SKM-1 (cell line): ENCODE measurements around the gene FAM162B.
"Not testable (repeated sequence)": the region's sequence is repeated elsewhere in the genome, so short reads cannot be mapped to it uniquely, and the experiment has no call there.

Source experiments
- DNase-seq: peaks from one replicate; lab custom pipeline; 2025; ENCODE audit not compliant: unreplicated experiment; lab: John Stamatoyannopoulos, UW

Gene FAM162B

GRCh38 chr6:116764961-116765841 is at the start of gene FAM162B:
TSS of gene FAM162B (minus strand) at chr6:116765719. CDS start at chr6:116765576, 143 bp downstream.
- no peak for DNase-seq

DNA sequence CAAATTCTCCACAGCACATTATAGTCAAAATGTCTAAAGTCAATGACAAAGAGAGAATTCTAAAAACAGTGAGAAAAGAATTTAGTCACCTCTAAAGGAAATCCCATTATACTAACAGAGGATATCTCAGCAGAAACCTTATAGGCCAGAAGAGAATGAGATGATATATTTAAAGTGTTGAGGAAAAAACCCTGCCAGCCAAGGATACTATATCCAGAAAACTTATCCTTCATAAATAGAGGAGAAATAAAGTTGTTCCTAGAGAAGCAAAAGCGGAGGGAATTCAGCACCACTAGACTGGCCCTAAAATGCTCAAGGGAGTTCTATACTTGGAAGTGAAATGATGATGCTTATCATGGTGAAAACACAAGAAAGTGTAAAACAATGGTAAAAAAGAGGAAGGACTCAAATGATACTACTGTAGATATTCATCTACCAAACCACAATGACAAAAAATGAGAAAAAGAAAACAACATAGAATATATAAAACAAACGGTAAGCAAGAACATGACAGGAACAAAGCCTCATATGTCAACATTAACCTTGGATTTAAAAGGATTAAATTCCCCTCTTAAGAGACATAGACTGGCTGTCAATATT is 46.6 kb upstream of the FAM162B start:
- no peak for DNase-seq

- no peak for DNase-seq
Observed at GRCh38 chr6:116801971-116802370, 36.5 kb upstream of the FAM162B start.

GRCh38 chr6:116799945-116800344 is 34.4 kb upstream of the FAM162B start:
- no peak for DNase-seq

DNA sequence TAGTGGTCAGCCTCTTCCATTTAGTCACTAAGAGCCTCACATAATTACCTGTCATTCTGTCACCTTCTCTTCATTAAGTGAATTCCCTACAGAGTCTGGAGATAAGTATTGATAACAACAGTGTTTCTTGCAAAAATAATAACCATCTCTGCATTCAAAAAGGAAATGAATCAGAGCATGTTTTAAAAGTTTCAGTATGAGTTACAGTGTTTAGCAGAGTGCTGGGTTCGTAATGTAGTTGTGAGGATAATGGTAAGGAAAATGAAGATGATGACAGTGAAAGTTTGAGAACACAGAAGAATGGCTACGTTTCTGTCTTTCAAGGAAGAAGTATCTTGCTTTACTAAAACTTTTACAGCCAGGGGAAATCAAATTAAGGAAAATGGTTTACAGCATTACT is 32.1 kb upstream of the FAM162B start:
- no peak for DNase-seq

DNA sequence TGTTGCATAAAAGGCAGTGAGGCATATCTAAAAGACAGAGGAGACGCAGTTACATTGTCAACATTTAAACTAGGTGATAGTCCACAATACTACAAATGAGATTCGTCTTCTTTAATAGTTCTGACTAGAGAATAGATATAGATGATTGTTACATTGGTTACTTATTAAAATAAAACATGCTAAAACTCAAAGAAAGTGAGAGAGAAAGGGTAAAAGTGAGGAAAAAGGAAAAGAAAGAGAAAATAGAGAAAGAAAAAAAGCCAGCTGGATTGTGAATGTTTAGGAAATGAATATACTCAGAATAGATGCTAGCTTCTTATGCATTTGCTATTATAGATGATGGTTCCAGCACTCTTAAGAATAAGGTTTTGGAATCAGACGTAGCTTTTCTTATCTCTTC is 27.7 kb upstream of the FAM162B start:
- DNase-seq = no peak

DNA sequence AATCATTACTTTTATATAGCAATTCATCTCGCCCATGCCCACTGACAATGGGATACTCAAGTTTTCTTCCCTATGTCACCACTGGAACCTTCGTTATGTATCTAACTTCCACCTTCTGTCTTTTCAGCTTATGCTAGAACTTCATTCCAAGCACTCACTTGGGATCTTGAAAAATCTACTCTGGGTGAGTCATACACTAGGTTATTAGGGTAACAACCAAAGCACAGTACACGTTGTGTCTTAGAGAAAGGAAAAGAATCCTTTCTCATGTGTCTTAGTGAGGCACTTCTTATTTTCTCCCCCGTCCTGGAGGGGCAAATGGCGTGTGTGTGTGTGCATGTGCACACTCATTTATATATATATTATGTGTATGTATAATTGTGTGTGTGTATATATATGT is 18.3 kb upstream of the FAM162B start:
- no peak for DNase-seq

DNA sequence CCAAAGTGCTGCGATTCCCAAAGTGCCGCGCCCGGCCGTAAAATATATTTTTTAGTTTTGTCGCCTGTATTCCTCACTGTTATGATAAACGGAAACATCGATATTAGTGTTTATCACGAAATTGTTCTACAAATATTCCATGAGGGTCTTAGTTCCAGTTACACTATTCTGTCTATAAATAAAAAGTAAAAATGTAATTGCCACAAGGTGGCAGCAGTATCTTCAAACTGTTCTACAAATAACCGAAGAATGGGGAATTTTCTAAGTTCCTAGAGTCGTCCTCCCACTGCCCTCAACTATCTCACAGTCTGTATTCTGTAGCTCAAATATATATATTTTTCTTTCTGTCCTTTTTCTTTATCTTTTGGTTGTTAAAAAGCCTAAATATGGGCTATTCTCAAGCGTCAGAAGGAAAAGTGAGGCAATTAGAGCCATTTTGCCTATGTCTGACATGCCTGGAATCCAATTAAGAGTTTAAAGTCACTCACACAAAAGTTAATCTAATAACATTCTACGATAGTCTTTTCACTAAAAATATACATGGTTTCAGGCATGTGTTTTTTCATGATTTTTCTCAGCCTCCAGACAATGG is 14.2 kb upstream of the FAM162B start:
- no peak for DNase-seq

GRCh38 chr6:116773886-116774285 is 8.4 kb upstream of the FAM162B start:
- DNase-seq = no peak

GRCh38 chr6:116772450-116772849 is 6.9 kb upstream of the FAM162B start:
- no peak for DNase-seq

- DNase-seq = no peak
Observed at GRCh38 chr6:116767715-116768114, 2.2 kb upstream of the FAM162B start.

GRCh38 chr6:116766506-116767176 is 1.1 kb upstream of the FAM162B start:
- DNase-seq = no peak

DNA sequence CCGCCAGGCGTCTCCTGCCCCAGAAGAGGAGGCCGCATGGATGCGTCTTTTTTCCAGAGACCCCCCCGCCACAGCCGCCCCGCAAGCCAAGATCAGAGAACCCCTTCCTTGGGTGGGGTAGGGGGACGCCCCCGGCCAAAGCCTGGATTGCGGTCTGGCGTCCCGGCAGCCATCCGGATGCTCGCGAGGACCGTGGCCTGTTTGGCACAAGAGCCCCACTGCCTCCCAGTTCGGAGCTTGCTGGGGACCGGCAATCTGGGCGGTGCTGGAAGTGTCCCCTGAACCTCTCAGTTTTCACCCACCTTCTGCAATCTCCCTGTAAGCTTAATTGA is 924 bp downstream of the FAM162B start:
- no peak for DNase-seq

- no peak for DNase-seq
Observed at GRCh38 chr6:116763906-116764628, 1.5 kb downstream of the FAM162B start.

- no peak for DNase-seq
Observed at GRCh38 chr6:116763048-116763447, 2.5 kb downstream of the FAM162B start.

DNA sequence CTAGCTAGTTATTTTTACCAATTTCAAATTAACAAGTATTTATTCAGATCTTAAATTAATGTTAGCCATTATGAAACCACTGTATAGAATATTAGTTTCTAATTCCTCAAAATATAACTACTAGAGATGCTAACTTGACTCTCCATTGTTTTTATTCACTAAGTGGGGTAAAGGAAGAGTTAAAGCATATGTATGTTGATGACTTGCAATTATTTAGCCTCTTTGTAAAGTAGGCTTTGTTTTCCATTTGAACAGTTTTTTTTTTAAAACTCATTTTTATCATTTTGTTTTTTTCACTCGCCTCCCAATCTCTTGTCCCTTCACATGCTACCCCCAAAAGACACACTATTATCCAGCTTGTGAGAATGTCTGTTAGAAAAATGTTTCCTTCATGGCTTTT is 3.3 kb downstream of the FAM162B start:
- no peak for DNase-seq

- DNase-seq = no peak
Observed at GRCh38 chr6:116761779-116762178, 3.7 kb downstream of the FAM162B start.

- DNase-seq = no peak
Observed at GRCh38 chr6:116745176-116745575, 20.3 kb downstream of the FAM162B start.

DNA sequence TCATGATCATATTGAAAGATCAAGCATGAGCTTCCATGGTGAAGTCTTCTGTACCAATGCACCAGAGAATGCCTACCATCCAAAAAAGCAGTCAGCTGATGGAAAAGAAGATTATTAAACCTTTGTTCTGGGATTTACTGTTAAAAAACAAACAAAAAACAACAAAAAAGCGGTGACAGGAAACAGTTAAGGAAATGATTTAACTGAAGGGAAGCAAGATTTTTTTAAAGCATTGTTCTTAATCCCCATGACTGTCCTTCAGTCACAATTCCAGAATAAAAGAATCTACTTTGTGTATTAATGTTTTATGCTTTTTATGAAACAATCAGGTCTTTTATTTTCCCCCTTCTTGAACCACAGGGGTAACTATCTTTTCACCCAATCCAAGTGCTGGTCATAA is 23.9 kb downstream of the FAM162B start:
- no peak for DNase-seq

GRCh38 chr6:116740486-116740885 is 25.0 kb downstream of the FAM162B start:
- not testable (repeated sequence) for DNase-seq

DNA sequence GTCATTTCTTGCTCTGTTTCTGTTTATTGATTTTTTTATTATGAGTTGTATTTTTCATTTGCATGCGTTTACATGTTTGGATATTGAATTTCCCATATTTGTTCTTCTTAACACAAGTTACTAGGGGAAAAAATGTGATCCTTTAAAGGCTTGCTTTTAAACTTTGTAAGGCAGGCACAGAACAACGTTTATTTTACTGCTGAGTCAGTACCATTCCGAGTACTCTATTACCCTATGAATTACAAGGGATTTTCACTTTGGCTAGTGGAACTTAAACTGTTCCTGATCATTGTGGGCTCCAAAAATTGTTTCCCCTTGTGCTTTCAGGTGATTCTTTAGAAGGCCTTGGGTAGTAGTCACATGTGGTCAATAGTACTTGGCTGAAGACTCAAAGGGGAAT is 28.5 kb downstream of the FAM162B start:
- no peak for DNase-seq
